Esophagus squamous epithelium (tissue), 4 donors: Measurements from ENCODE around the gene SLC7A5.

ENCODE experiments used
- CTCF ChIP-seq, 6 experiments: fragments of 450-650 bp in 4 of 6; fragments of 200-600 bp in 2 of 6; sonication (generic) in 2 of 6; IDR thresholded peaks; one replicate each; pipeline ENCODE4 v1.5.1; 2016 to 2019; ENCODE audit warnings: antibody characterized with exemption in 6 of 6, mild to moderate bottlenecking in 4 of 6, moderate library complexity in 4 of 6
- POLR2A ChIP-seq, 4 donors: fragments of 450-650 bp; IDR thresholded peaks; one replicate each; pipeline ENCODE4 v1.6.1; 2017; ENCODE audit warnings: antibody characterized with exemption in 4 of 4, mild to moderate bottlenecking in 4 of 4, moderate library complexity in 3 of 4

GRCh38 chr16:87812200-87812656 lies 57.1 kb downstream of the SLC7A5 start:
- TF ChIP-seq CTCF (IDR thresholded peaks at IDR 0.05) (no peak), POLR2A (IDR thresholded peaks at IDR 0.05) (no peak)
